H9 (cell line): ENCODE data around the gene KRTAP10-11. TPM values are rescaled to one million over a fixed set of nuclear protein-coding genes. Genes with fewer than 3 reads are reported as not detected.
"Not testable (repeated sequence)": the region's sequence is repeated elsewhere in the genome, so short reads cannot be mapped to it uniquely, and the experiment has no call there.

ENCODE experiments used
- DNase-seq: peaks from one replicate; pipeline ENCODE4 v3.0.0-alpha.2; 2017
- H2AFZ ChIP-seq: one replicate; pipeline ENCODE4 v1.6.1; 2013; ENCODE audit warnings: mild to moderate bottlenecking, low read length, control low read depth, moderate library complexity
- H2AK5ac ChIP-seq: 2 replicates; pipeline ENCODE4 v1.6.1; 2013; ENCODE audit warnings: low read length, control low read depth, mixed read lengths; ENCODE audit not compliant: insufficient read length
- H2BK120ac ChIP-seq: one replicate; pipeline ENCODE4 v1.6.1; 2013; ENCODE audit warnings: low read depth, mild to moderate bottlenecking, low read length, control low read depth, inconsistent platforms; ENCODE audit not compliant: poor library complexity, severe bottlenecking
- H2BK12ac ChIP-seq: 2 replicates; pipeline ENCODE4 v1.6.1; 2013; ENCODE audit warnings: low read length, control low read depth, mixed read lengths, low read depth; ENCODE audit not compliant: insufficient read length
- H2BK15ac ChIP-seq: 2 replicates; pipeline ENCODE4 v1.6.1; 2013; ENCODE audit warnings: low read depth, low read length, control low read depth
- H2BK20ac ChIP-seq: one replicate; pipeline ENCODE4 v1.6.1; 2013; ENCODE audit warnings: low read depth, mild to moderate bottlenecking, low read length, control low read depth, inconsistent platforms; ENCODE audit not compliant: poor library complexity, severe bottlenecking
- H2BK5ac ChIP-seq: 2 replicates; pipeline ENCODE4 v1.6.1; 2013; ENCODE audit warnings: low read length, control low read depth, mixed read lengths; ENCODE audit not compliant: insufficient read length
- H3K14ac ChIP-seq: 2 replicates; pipeline ENCODE4 v1.6.1; 2013; ENCODE audit warnings: low read length, control low read depth; ENCODE audit not compliant: insufficient read depth
- H3K18ac ChIP-seq: 2 replicates; pipeline ENCODE4 v1.6.1; 2013; ENCODE audit warnings: low read depth, mild to moderate bottlenecking, mixed read lengths, low read length, control low read depth; ENCODE audit not compliant: insufficient read length
- H3K23ac ChIP-seq: 2 replicates; pipeline ENCODE4 v1.6.1; 2013; ENCODE audit warnings: low read length, control low read depth, mixed read lengths, low read depth; ENCODE audit not compliant: insufficient read length
- H3K23me2 ChIP-seq: 2 replicates; pipeline ENCODE4 v1.6.1; 2013; ENCODE audit warnings: low read depth, mild to moderate bottlenecking, mixed read lengths, low read length, control low read depth; ENCODE audit not compliant: insufficient read length, poor library complexity, severe bottlenecking
- H3K27ac ChIP-seq: 2 replicates; pipeline ENCODE4 v1.5.1; 2013; ENCODE audit warnings: low read length, control low read depth, mixed read lengths, low read depth; ENCODE audit not compliant: insufficient read length
- H3K27me3 ChIP-seq: 2 replicates; pipeline ENCODE4 v1.6.1; 2013; ENCODE audit warnings: low read length, control low read depth, inconsistent platforms; ENCODE audit not compliant: insufficient read depth
- H3K4ac ChIP-seq: 2 replicates; pipeline ENCODE4 v1.6.1; 2013; ENCODE audit warnings: low read depth, mild to moderate bottlenecking, control low read depth, inconsistent platforms, low read length, moderate library complexity
- H3K4me1 ChIP-seq: 2 replicates; pipeline ENCODE4 v1.6.1; 2013; ENCODE audit warnings: low read length, control low read depth, inconsistent platforms; ENCODE audit not compliant: insufficient read depth
- H3K4me2 ChIP-seq: 2 replicates; pipeline ENCODE4 v1.6.1; 2013; ENCODE audit warnings: low read length, control low read depth, mixed read lengths; ENCODE audit not compliant: insufficient read length, insufficient read depth
- H3K56ac ChIP-seq: 2 replicates; pipeline ENCODE4 v1.6.1; 2013; ENCODE audit warnings: low read depth, mild to moderate bottlenecking, mixed read lengths, low read length, control low read depth; ENCODE audit not compliant: insufficient read length
- H3K79me1 ChIP-seq: 2 replicates; pipeline ENCODE4 v1.6.1; 2013; ENCODE audit warnings: low read depth, mild to moderate bottlenecking, moderate library complexity, low read length, control low read depth, inconsistent platforms; ENCODE audit not compliant: insufficient read depth, poor library complexity, severe bottlenecking
- H3K79me2 ChIP-seq: 2 replicates; pipeline ENCODE4 v1.6.1; 2013; ENCODE audit warnings: low read length, control low read depth, inconsistent platforms; ENCODE audit not compliant: insufficient read depth
- H3K9ac ChIP-seq: 2 replicates; pipeline ENCODE4 v1.6.1; 2013; ENCODE audit warnings: low read length, control low read depth, mixed read lengths; ENCODE audit not compliant: insufficient read length; ENCODE audit errors: extremely low read depth
- H3K9me3 ChIP-seq: one replicate; pipeline ENCODE4 v1.6.1; 2013; ENCODE audit warnings: low read depth, low read length, inconsistent platforms; ENCODE audit not compliant: control insufficient read depth
- H3T11ph ChIP-seq: one replicate; pipeline ENCODE4 v1.6.1; 2013; ENCODE audit warnings: mild to moderate bottlenecking, low read length, control low read depth, inconsistent platforms
- H4K20me1 ChIP-seq: one replicate; pipeline ENCODE4 v1.6.1; 2013; ENCODE audit not compliant: control insufficient read depth, insufficient read length, insufficient read depth
- H4K5ac ChIP-seq: 2 replicates; pipeline ENCODE4 v1.6.1; 2013; ENCODE audit warnings: low read depth, mild to moderate bottlenecking, mixed read lengths, low read length, control low read depth; ENCODE audit not compliant: insufficient read length
- H4K8ac ChIP-seq: replicated peaks from 2 replicates; pipeline ENCODE4 v1.6.1; 2013; ENCODE audit warnings: low read length, control low read depth, mixed read lengths, low read depth; ENCODE audit not compliant: insufficient read length
- H4K91ac ChIP-seq: 2 replicates; pipeline ENCODE4 v1.6.1; 2013; ENCODE audit warnings: low read depth, mild to moderate bottlenecking, moderate library complexity, mixed read lengths, low read length, control low read depth; ENCODE audit not compliant: insufficient read length
- H3K27ac Mint-ChIP-seq, 3 experiments: 2 replicates in 2 of 3; 3 replicates in 1 of 3; pipeline ENCODE4 v1.8.0; 2020 to 2021; ENCODE audit warnings: mixed read lengths in 3 of 3, mild to moderate bottlenecking in 1 of 3, moderate library complexity in 1 of 3
- H3K27me3 Mint-ChIP-seq: 2 replicates; pipeline ENCODE4 v1.8.0; 2021; ENCODE audit warnings: low read depth, mild to moderate bottlenecking, moderate library complexity, mixed read lengths
- H3K36me3 Mint-ChIP-seq, 3 experiments: 2 replicates in 2 of 3; 3 replicates in 1 of 3; pipeline ENCODE4 v1.8.0; 2020 to 2021; ENCODE audit warnings: low read depth in 3 of 3, mixed read lengths in 3 of 3; ENCODE audit not compliant: insufficient read depth in 1 of 3
- H3K4me1 Mint-ChIP-seq, 2 experiments: 2 replicates each; pipeline ENCODE4 v1.8.0; 2020; ENCODE audit warnings: mixed read lengths in 2 of 2
- H3K4me3 Mint-ChIP-seq, 2 experiments: 2 replicates in 1 of 2; 3 replicates in 1 of 2; pipeline ENCODE4 v1.8.0; 2020 to 2021; ENCODE audit warnings: mild to moderate bottlenecking in 2 of 2, mixed read lengths in 2 of 2, moderate library complexity in 1 of 2
- H3K9me3 Mint-ChIP-seq, 2 experiments: 2 replicates in 1 of 2; 3 replicates in 1 of 2; pipeline ENCODE4 v1.8.0; 2020; ENCODE audit warnings: mild to moderate bottlenecking in 2 of 2, mixed read lengths in 2 of 2, moderate library complexity in 1 of 2
- WGBS: extraction: QIAGEN DNeasy Blood & Tissue Kit; methylation state at CpG from one replicate; pipeline ENCODE4 v1.1.7; 2013; ENCODE audit warnings: missing lambda C conversion rate, low lambda C conversion rate, mixed read lengths; ENCODE audit not compliant: insufficient read length; ENCODE audit errors: extremely low coverage; 5-methylcytosine and 5-hydroxymethylcytosine counted together
- total RNA-seq: library from RNA; stranded (reverse); gene quantifications from 2 replicates; pipeline ENCODE4 v1.2.1, GENCODE V29; 2021
- TF ChIP-seq, protein P1 (sequence below): fragments of 200-600 bp; sonication (generic); conservative IDR thresholded peaks from 3 replicates; pipeline ENCODE4 v1.8.0; 2021; ENCODE audit warnings: antibody characterized with exemption, mild to moderate bottlenecking

KRTAP10-11 gene
- total RNA-seq, 1 experiment from 2014 or later = not detected

DNA sequence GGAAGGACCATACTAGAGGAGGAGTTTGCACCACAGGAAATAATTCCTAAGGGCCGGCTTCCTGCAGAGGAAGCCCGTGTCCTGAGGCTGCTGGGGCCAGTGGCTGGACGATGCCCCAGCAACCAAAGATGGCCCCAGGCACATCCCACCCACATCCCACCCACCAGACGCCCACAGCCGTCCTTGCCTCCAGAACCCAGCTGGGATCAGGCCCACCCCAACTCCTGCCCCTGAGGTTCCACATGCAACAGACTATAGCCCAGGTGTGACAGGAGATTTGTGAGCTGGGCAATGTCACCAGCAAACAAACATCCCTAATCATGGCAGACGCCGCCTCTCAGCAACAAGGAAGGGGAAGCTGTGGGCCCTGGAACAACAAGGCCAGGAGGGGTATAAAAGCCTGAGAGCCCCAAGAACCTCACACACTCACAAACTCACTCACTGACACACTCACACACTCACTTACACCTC, 19.5 kb upstream of the KRTAP10-11 start, which contains the start of gene KRTAP10-9:
TSS of gene KRTAP10-9 (plus strand) at position 421 of the 471 bp plus-strand sequence. CDS start 79 bp downstream, outside the sequence.
- Histone ChIP-seq H3K23me2 (no peaks in the 10 kb centered on the region), H3K23ac (no peak within 1 kb of the TSS), H3K79me1 (no peaks in the 10 kb centered on the region), H3K9ac (no peak within 1 kb of the TSS), H2BK12ac (no peak within 1 kb of the TSS), H3K14ac (no peak within 1 kb of the TSS), H4K8ac (no peak within 1 kb of the TSS), H3K4me1 (no peaks in the 10 kb centered on the region), H2AK5ac (no peak within 1 kb of the TSS), H3K27ac (no peak within 1 kb of the TSS), H3K79me2 (no peaks in the 10 kb centered on the region), H2BK20ac (no peak within 1 kb of the TSS), H4K91ac (no peak within 1 kb of the TSS), H3K9me3 (no peaks in the 10 kb centered on the region), H2BK120ac (no peak within 1 kb of the TSS), H2BK5ac (no peak within 1 kb of the TSS), H3K4ac (no peak within 1 kb of the TSS), H3K4me2 (no peak within 1 kb of the TSS), H4K5ac (no peak within 1 kb of the TSS), H3K18ac (no peak within 1 kb of the TSS), H3K27me3 (no peaks in the 10 kb centered on the region), H2BK15ac (no peak within 1 kb of the TSS), H3T11ph (no peak within 1 kb of the TSS), H4K20me1 (no peaks in the 10 kb centered on the region), H3K56ac (no peak within 1 kb of the TSS), H2AFZ (no peak within 1 kb of the TSS)
- Mint-ChIP-seq H3K4me1 (peaks cover 3 to 7% of the 10 kb centered on the region in 2 experiments; a peak in 2 of 4 replicates), H3K27ac (peak within 1 kb of the TSS in 2 of 3 experiments; percentile 56 to 57; a peak in 2 of 7 replicates), H3K36me3 (peaks cover 13 to 32% (median 18%) of the 10 kb centered on the region in 3 experiments; a peak in 6 of 7 replicates), H3K27me3 (peaks cover 8% of the 10 kb centered on the region), H3K4me3 (no peak within 1 kb of the TSS), H3K9me3 (peaks cover 39 to 40% of the 10 kb centered on the region in 2 experiments)
- DNase-seq = no peak
- WGBS = no CpG with 5 or more reads among the region's 7 CpGs
- TF ChIP-seq, protein P1, sequence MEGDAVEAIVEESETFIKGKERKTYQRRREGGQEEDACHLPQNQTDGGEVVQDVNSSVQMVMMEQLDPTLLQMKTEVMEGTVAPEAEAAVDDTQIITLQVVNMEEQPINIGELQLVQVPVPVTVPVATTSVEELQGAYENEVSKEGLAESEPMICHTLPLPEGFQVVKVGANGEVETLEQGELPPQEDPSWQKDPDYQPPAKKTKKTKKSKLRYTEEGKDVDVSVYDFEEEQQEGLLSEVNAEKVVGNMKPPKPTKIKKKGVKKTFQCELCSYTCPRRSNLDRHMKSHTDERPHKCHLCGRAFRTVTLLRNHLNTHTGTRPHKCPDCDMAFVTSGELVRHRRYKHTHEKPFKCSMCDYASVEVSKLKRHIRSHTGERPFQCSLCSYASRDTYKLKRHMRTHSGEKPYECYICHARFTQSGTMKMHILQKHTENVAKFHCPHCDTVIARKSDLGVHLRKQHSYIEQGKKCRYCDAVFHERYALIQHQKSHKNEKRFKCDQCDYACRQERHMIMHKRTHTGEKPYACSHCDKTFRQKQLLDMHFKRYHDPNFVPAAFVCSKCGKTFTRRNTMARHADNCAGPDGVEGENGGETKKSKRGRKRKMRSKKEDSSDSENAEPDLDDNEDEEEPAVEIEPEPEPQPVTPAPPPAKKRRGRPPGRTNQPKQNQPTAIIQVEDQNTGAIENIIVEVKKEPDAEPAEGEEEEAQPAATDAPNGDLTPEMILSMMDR = no peak

DNA sequence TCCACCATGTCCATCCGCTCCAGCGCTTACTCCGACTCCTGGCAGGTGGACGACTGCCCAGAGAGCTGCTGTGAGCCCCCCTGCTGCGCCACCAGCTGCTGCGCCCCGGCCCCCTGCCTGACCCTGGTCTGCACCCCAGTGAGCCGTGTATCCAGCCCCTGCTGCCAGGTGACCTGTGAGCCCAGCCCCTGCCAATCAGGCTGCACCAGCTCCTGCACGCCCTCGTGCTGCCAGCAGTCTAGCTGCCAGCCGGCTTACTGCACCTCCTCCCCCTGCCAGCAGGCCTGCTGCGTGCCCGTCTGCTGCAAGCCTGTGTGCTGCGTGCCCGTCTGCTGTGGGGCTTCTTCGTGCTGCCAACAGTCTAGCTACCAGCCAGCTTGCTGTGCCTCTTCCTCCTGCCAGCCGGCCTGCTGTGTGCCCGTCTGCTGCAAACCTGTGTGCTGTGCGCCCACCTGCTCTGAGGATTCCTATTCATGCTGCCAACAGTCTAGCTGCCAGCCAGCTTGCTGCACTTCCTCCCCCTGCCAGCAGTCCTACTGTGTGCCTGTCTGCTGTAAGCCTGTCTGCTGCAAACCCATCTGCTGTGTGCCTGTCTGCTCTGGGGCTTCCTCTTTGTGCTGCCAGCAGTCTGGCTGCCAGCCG, 18.9 kb upstream of the KRTAP10-11 start:
- H4K20me1 ChIP-seq, H3K4me2 ChIP-seq, H3K56ac ChIP-seq, H3K23ac ChIP-seq, H3K9me3 ChIP-seq, H3K14ac ChIP-seq, H2BK12ac ChIP-seq, H3T11ph ChIP-seq, H3K4me1 Mint-ChIP-seq, H4K91ac ChIP-seq, H2BK15ac ChIP-seq, H2AFZ ChIP-seq, H2BK5ac ChIP-seq, H3K4ac ChIP-seq, H3K27ac ChIP-seq, H3K79me2 ChIP-seq, H3K18ac ChIP-seq, H3K9ac ChIP-seq, H4K5ac ChIP-seq, H2BK120ac ChIP-seq, H3K4me1 ChIP-seq, H4K8ac ChIP-seq, DNase-seq, H3K79me1 ChIP-seq, H2BK20ac ChIP-seq, H3K23me2 ChIP-seq, H2AK5ac ChIP-seq, H3K27me3 ChIP-seq, H3K4me3 Mint-ChIP-seq: not testable (repeated sequence)
- Mint-ChIP-seq H3K36me3 (peaks cover 14 to 38% (median 23%) of the 10 kb centered on the region in 3 experiments; a peak in 6 of 7 replicates), H3K27me3 (peaks cover 13% of the 10 kb centered on the region), H3K27ac (peak overlapping the region in 2 of 3 experiments; percentile 56 to 57; a peak in 2 of 7 replicates), H3K9me3 (peaks cover 41 to 44% of the 10 kb centered on the region in 2 experiments)
- WGBS = no CpG with 5 or more reads among the region's 20 CpGs
